Measurements from ENCODE around the gene COL4A2. TPM values are rescaled to one million over a fixed set of nuclear protein-coding genes. Genes with fewer than 3 reads are reported as not detected.

The COL4A2 gene
- total RNA-seq, 1 donor from 2014 or later = 1,414 TPM

GRCh38 chr13:110336681-110337080 lies 29.6 kb downstream of the COL4A2 start:
- peaks cover 75% of the 10 kb centered on the region for H3K79me2 ChIP-seq (ENCODE audit: insufficient read depth, low read length)
- H3K27ac Mint-ChIP-seq (ENCODE audit: unreplicated experiment) = peak overlapping the region; percentile 96
- no peak overlapping the region for H3K4me3 Mint-ChIP-seq (ENCODE audit: unreplicated experiment)
- no peak overlapping the region for H2AFZ ChIP-seq (ENCODE audit: low read depth, low read length)
- no peaks in the 10 kb centered on the region for H4K20me1 ChIP-seq (ENCODE audit: insufficient read depth, low read length)
- DNase-seq (ENCODE audit: low read depth) = no peak
- H3K9me3 ChIP-seq (ENCODE audit: insufficient read depth, low read depth, low read length) = no peaks in the 10 kb centered on the region
- peaks cover 86% of the 10 kb centered on the region for H3K4me1 ChIP-seq (ENCODE audit: insufficient read depth, low read length)
- no peaks in the 10 kb centered on the region for H3K27me3 Mint-ChIP-seq (ENCODE audit: low read depth, unreplicated experiment)
- peaks cover 86% of the 10 kb centered on the region for H3K4me1 Mint-ChIP-seq (ENCODE audit: low read depth, unreplicated experiment)
- H3K27ac ChIP-seq (ENCODE audit: low read depth, low read length) = peak overlapping the region; percentile 99
- H3K36me3 ChIP-seq (ENCODE audit: insufficient read depth, low read length) = peaks cover 20% of the 10 kb centered on the region
- no peak for FAIRE-seq
- no peak overlapping the region for H3K4me3 ChIP-seq (ENCODE audit: insufficient read depth, low read depth, low read length)
- peaks cover 34% of the 10 kb centered on the region for H3K36me3 Mint-ChIP-seq (ENCODE audit: low read depth, unreplicated experiment)
- no peak for TF ChIP-seq CTCF (IDR thresholded peaks at IDR 0.05; ENCODE audit: insufficient read depth, low read depth, low read length)
- no peak for TF ChIP-seq EZH2 (IDR thresholded peaks at IDR 0.05; ENCODE audit: insufficient read depth, low read length)
- peaks cover 2% of the 10 kb centered on the region for H3K9me3 Mint-ChIP-seq (ENCODE audit: unreplicated experiment)
- H3K9ac ChIP-seq (ENCODE audit: low read length) = peak overlapping the region; percentile 89
- no peak overlapping the region for H3K4me2 ChIP-seq (ENCODE audit: low read length)
- H3K27me3 ChIP-seq (ENCODE audit: insufficient read depth, low read length) = no peaks in the 10 kb centered on the region

GRCh38 chr13:110337247-110337646 lies 30.2 kb downstream of the COL4A2 start:
- Mint-ChIP-seq H3K4me1 (ENCODE audit: low read depth, unreplicated experiment) (peaks cover 85% of the 10 kb centered on the region), H3K36me3 (ENCODE audit: low read depth, unreplicated experiment) (peaks cover 32% of the 10 kb centered on the region), H3K27me3 (ENCODE audit: low read depth, unreplicated experiment) (no peaks in the 10 kb centered on the region), H3K9me3 (ENCODE audit: unreplicated experiment) (peaks cover 3% of the 10 kb centered on the region), H3K4me3 (ENCODE audit: unreplicated experiment) (peak overlapping the region; percentile 20), H3K27ac (ENCODE audit: unreplicated experiment) (peak overlapping the region; percentile 96)
- FAIRE-seq (no peak), DNase-seq (ENCODE audit: low read depth) (no peak)
- H3K79me2 ChIP-seq (ENCODE audit: insufficient read depth, low read length) = peaks cover 75% of the 10 kb centered on the region
- H3K27ac ChIP-seq (ENCODE audit: low read depth, low read length) = peak overlapping the region; percentile 99
- H3K4me1 ChIP-seq (ENCODE audit: insufficient read depth, low read length) = peaks cover 86% of the 10 kb centered on the region
- no peak overlapping the region for H3K4me3 ChIP-seq (ENCODE audit: insufficient read depth, low read depth, low read length)
- H3K9ac ChIP-seq (ENCODE audit: low read length) = peak overlapping the region; percentile 89
- no peak for TF ChIP-seq EZH2 (IDR thresholded peaks at IDR 0.05; ENCODE audit: insufficient read depth, low read length)
- TF ChIP-seq CTCF (IDR thresholded peaks at IDR 0.05; ENCODE audit: insufficient read depth, low read depth, low read length) = no peak
- no peaks in the 10 kb centered on the region for H3K9me3 ChIP-seq (ENCODE audit: insufficient read depth, low read depth, low read length)
- H3K4me2 ChIP-seq (ENCODE audit: low read length) = no peak overlapping the region
- no peaks in the 10 kb centered on the region for H3K27me3 ChIP-seq (ENCODE audit: insufficient read depth, low read length)
- H3K36me3 ChIP-seq (ENCODE audit: insufficient read depth, low read length) = peaks cover 17% of the 10 kb centered on the region
- no peak overlapping the region for H2AFZ ChIP-seq (ENCODE audit: low read depth, low read length)
- no peaks in the 10 kb centered on the region for H4K20me1 ChIP-seq (ENCODE audit: insufficient read depth, low read length)

DNA sequence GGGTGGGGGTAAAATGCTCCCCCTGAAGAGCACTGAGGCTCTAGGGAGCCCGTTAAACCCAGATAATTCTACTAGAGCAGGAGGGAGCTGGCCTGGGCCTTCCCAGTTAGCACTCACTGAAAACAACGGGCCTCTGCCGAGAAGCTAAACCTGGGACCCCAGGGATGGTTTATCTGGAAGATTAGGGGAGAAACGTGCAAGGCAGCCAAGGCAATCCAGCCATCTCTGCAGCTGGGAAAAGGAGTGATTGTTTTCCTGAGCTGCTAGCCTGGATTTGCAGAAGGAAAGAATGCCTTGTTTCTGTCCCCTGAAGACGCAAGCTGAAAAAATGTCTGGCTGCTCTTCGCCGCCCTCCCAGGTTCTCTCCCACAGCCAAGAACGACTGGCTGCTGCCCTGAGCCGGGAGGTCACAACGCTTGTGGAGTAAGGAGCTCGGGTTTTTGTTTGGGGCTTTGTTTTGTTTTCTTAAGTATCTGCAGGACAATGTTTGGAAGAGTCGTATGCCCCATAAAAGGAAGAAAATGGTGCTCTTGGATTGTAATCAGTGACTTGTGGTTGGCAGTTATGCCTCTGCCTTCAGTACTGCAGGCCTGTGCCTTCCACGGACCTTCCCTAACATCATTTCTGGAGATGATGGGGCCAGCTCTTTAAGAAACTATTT lies 31.5 kb downstream of the COL4A2 start:
- H3K27ac ChIP-seq (ENCODE audit: low read depth, low read length) = peak overlapping the region; percentile 99
- Mint-ChIP-seq H3K27me3 (ENCODE audit: low read depth, unreplicated experiment) (no peaks in the 10 kb centered on the region), H3K4me3 (ENCODE audit: unreplicated experiment) (peak overlapping the region; percentile 52), H3K27ac (ENCODE audit: unreplicated experiment) (peak overlapping the region; percentile 99), H3K4me1 (ENCODE audit: low read depth, unreplicated experiment) (peaks cover 86% of the 10 kb centered on the region), H3K9me3 (ENCODE audit: unreplicated experiment) (peaks cover 3% of the 10 kb centered on the region), H3K36me3 (ENCODE audit: low read depth, unreplicated experiment) (peaks cover 22% of the 10 kb centered on the region)
- no peak for TF ChIP-seq CTCF (IDR thresholded peaks at IDR 0.05; ENCODE audit: insufficient read depth, low read depth, low read length)
- TF ChIP-seq EZH2 (IDR thresholded peaks at IDR 0.05; ENCODE audit: insufficient read depth, low read length) = no peak
- no peak overlapping the region for H3K4me3 ChIP-seq (ENCODE audit: insufficient read depth, low read depth, low read length)
- no peak overlapping the region for H2AFZ ChIP-seq (ENCODE audit: low read depth, low read length)
- peak overlapping the region; percentile 31 for H3K4me2 ChIP-seq (ENCODE audit: low read length)
- H3K79me2 ChIP-seq (ENCODE audit: insufficient read depth, low read length) = peaks cover 75% of the 10 kb centered on the region
- H3K27me3 ChIP-seq (ENCODE audit: insufficient read depth, low read length) = no peaks in the 10 kb centered on the region
- peaks cover 10% of the 10 kb centered on the region for H3K36me3 ChIP-seq (ENCODE audit: insufficient read depth, low read length)
- no peaks in the 10 kb centered on the region for H3K9me3 ChIP-seq (ENCODE audit: insufficient read depth, low read depth, low read length)
- no peaks in the 10 kb centered on the region for H4K20me1 ChIP-seq (ENCODE audit: insufficient read depth, low read length)
- DNase-seq (ENCODE audit: low read depth) (peak; percentile 88), FAIRE-seq (no peak)
- peak overlapping the region; percentile 89 for H3K9ac ChIP-seq (ENCODE audit: low read length)
- peaks cover 86% of the 10 kb centered on the region for H3K4me1 ChIP-seq (ENCODE audit: insufficient read depth, low read length)

All from astrocyte (in vitro differentiated cells and primary cell).